ENCODE results near the gene ZNF865. TPM values are rescaled to one million over a fixed set of nuclear protein-coding genes. Genes with fewer than 3 reads are reported as not detected.

ZNF865 gene
- total RNA-seq, 1 experiment from 2014 or later: 12.2 TPM

- BruUV-seq (replicated peaks): no TSS peak
- Mint-ChIP-seq H3K4me1 (ENCODE audit: insufficient read depth, unreplicated experiment) (peaks cover 7% of the 10 kb centered on the region), H3K9me3 (ENCODE audit: unreplicated experiment) (no peaks in the 10 kb centered on the region), H3K4me3 (ENCODE audit: unreplicated experiment) (no peak overlapping the region), H3K36me3 (ENCODE audit: insufficient read depth, unreplicated experiment) (peaks cover 79% of the 10 kb centered on the region), H3K27me3 (ENCODE audit: insufficient read depth, unreplicated experiment) (no peaks in the 10 kb centered on the region), H3K27ac (ENCODE audit: low read depth, unreplicated experiment) (no peak overlapping the region)
- intact Hi-C loops (cut with micrococcal nuclease): no loop called here
- DNase-seq (ENCODE audit: unreplicated experiment): no peak
- TF ChIP-seq, protein P1, sequence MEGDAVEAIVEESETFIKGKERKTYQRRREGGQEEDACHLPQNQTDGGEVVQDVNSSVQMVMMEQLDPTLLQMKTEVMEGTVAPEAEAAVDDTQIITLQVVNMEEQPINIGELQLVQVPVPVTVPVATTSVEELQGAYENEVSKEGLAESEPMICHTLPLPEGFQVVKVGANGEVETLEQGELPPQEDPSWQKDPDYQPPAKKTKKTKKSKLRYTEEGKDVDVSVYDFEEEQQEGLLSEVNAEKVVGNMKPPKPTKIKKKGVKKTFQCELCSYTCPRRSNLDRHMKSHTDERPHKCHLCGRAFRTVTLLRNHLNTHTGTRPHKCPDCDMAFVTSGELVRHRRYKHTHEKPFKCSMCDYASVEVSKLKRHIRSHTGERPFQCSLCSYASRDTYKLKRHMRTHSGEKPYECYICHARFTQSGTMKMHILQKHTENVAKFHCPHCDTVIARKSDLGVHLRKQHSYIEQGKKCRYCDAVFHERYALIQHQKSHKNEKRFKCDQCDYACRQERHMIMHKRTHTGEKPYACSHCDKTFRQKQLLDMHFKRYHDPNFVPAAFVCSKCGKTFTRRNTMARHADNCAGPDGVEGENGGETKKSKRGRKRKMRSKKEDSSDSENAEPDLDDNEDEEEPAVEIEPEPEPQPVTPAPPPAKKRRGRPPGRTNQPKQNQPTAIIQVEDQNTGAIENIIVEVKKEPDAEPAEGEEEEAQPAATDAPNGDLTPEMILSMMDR (IDR thresholded peaks at IDR 0.05; ENCODE audit: unreplicated experiment): no peak
- ChIA-PET POLR2A (interaction anchor here (1.9 kb wide), 1 partner anchor 9 kb away, joined by 5 read pairs; the partner anchor contains the start of gene U2AF2), CTCF (interaction anchor here (0.6 to 1.7 kb wide), 4 partner anchors 7 to 37 kb away, joined by 3 to 5 read pairs (median 4); no protein-coding TSS in a partner anchor)
Measured at GRCh38 chr19:55663846-55664536, 58.5 kb downstream of the ZNF865 start.

- BruUV-seq (replicated peaks): no TSS peak
- CTCF ChIA-PET: interaction anchor here (1.0 kb wide), 1 partner anchor 11 kb away, joined by 3 read pairs; no protein-coding TSS in a partner anchor
- POLR2A ChIA-PET: interaction anchor here (0.6 kb wide), 1 partner anchor 1276 kb away, joined by 3 read pairs; no protein-coding TSS in a partner anchor
- Mint-ChIP-seq H3K4me1 (ENCODE audit: insufficient read depth, unreplicated experiment) (peaks cover 8% of the 10 kb centered on the region), H3K36me3 (ENCODE audit: insufficient read depth, unreplicated experiment) (peaks cover 83% of the 10 kb centered on the region), H3K4me3 (ENCODE audit: unreplicated experiment) (no peak overlapping the region), H3K27ac (ENCODE audit: low read depth, unreplicated experiment) (no peak overlapping the region), H3K27me3 (ENCODE audit: insufficient read depth, unreplicated experiment) (no peaks in the 10 kb centered on the region), H3K9me3 (ENCODE audit: unreplicated experiment) (no peaks in the 10 kb centered on the region)
- TF ChIP-seq, protein P1 (IDR thresholded peaks at IDR 0.05; ENCODE audit: unreplicated experiment): no peak
- DNase-seq (ENCODE audit: unreplicated experiment): no peak
- intact Hi-C loops (cut with micrococcal nuclease): no loop called here
Measured at GRCh38 chr19:55666343-55667005, 61.0 kb downstream of the ZNF865 start.

Other genes with a start within 250 kb of the ZNF865 start
- gene GARIN5B, start 242.4 kb upstream of the ZNF865 start, total RNA-seq (2022): not detected in 2 replicates
- 4.2 TPM in 2 replicates for gene IL11, start 235.2 kb upstream of the ZNF865 start, total RNA-seq (2022)
- 0.58 and 0.59 TPM in 2 replicates for gene TMEM190, start 228.8 kb upstream of the ZNF865 start, total RNA-seq (2022)
- 10.6 and 14.9 TPM in 2 replicates for gene TMEM238, start 221.4 kb upstream of the ZNF865 start, total RNA-seq (2022)
- gene RPL28, start 219.7 kb upstream of the ZNF865 start, total RNA-seq (2022): 2,816 and 2,868 TPM in 2 replicates
- gene UBE2S, start 197.9 kb upstream of the ZNF865 start, total RNA-seq (2022): 331 and 345 TPM in 2 replicates
- not detected in 2 replicates for gene SHISA7, start 162.3 kb upstream of the ZNF865 start, total RNA-seq (2022)
- gene ISOC2, start 144.0 kb upstream of the ZNF865 start, total RNA-seq (2022): 34.3 and 59.9 TPM in 2 replicates
- gene C19orf85, start 140.9 kb upstream of the ZNF865 start, total RNA-seq (2022): 0.23 and 0.32 TPM in 2 replicates
- gene ZNF628, start 129.0 kb upstream of the ZNF865 start, total RNA-seq (2022): 6.2 and 12.1 TPM in 2 replicates
- 16.6 and 22.8 TPM in 2 replicates for gene NAT14, start 120.5 kb upstream of the ZNF865 start, total RNA-seq (2022)
- gene SSC5D, start 117.2 kb upstream of the ZNF865 start, total RNA-seq (2022): 0.33 and 0.59 TPM in 2 replicates
- not detected in 2 replicates for gene SBK2, start 68.5 kb upstream of the ZNF865 start, total RNA-seq (2022)
- gene SBK3, start 60.1 kb upstream of the ZNF865 start, total RNA-seq (2022): not detected in 2 replicates
- gene ZNF579, start 24.8 kb upstream of the ZNF865 start, total RNA-seq (2022): 11.6 and 12.6 TPM in 2 replicates
- gene FIZ1, start 6.1 kb upstream of the ZNF865 start, total RNA-seq (2022): 13.5 and 16.3 TPM in 2 replicates
- 15.7 and 17.6 TPM in 2 replicates for gene ZNF524, start 5.4 kb upstream of the ZNF865 start, total RNA-seq (2022)
- 2.7 and 3.1 TPM in 2 replicates for gene ZNF784, start 18.9 kb downstream of the ZNF865 start, total RNA-seq (2022)
- gene ZNF580, start 35.4 kb downstream of the ZNF865 start, total RNA-seq (2022): 38.9 and 44.9 TPM in 2 replicates
- 22.3 and 25.7 TPM in 2 replicates for gene ZNF581, start 38.0 kb downstream of the ZNF865 start, total RNA-seq (2022)
- 2.3 and 2.5 TPM in 2 replicates for gene CCDC106, start 42.6 kb downstream of the ZNF865 start, total RNA-seq (2022)
- 220 and 280 TPM in 2 replicates for gene U2AF2, start 49.4 kb downstream of the ZNF865 start, total RNA-seq (2022)
- gene EPN1, start 69.6 kb downstream of the ZNF865 start, total RNA-seq (2022): 102 and 123 TPM in 2 replicates
- gene NLRP9, start 132.8 kb downstream of the ZNF865 start, total RNA-seq (2022): not detected in 2 replicates
- not detected in 2 replicates for gene RFPL4A, start 153.4 kb downstream of the ZNF865 start, total RNA-seq (2022)
- gene RFPL4AL1, start 163.5 kb downstream of the ZNF865 start, total RNA-seq (2022): not detected in 2 replicates
- gene NLRP11, start 226.4 kb downstream of the ZNF865 start, total RNA-seq (2022): not detected in 2 replicates
- not detected in 2 replicates for gene NLRP4, start 230.9 kb downstream of the ZNF865 start, total RNA-seq (2022)